HG02885 (cell line): ENCODE results near the gene CDH18.
"Not testable (repeated sequence)": the region's sequence is repeated elsewhere in the genome, so short reads cannot be mapped to it uniquely, and the experiment has no call there.

Source experiments
- ATAC-seq: cut with Tn5 transposase; IDR thresholded peaks from one replicate; pipeline ENCODE4 v1.9.1; 2021; ENCODE audit warnings: mild to moderate bottlenecking; ENCODE audit not compliant: unreplicated experiment, poor library complexity

The CDH18 gene

GRCh38 chr5:19866090-19866450, 121.9 kb downstream of the CDH18 start:
- ATAC-seq = no peak

GRCh38 chr5:19865336-19866089, 122.5 kb downstream of the CDH18 start:
- no peak for ATAC-seq

- no peak for ATAC-seq
Measured at GRCh38 chr5:19862711-19863110, 125.3 kb downstream of the CDH18 start.

GRCh38 chr5:19859020-19859419, 129.0 kb downstream of the CDH18 start:
- no peak for ATAC-seq

GRCh38 chr5:19855931-19856330, 132.1 kb downstream of the CDH18 start:
- ATAC-seq = no peak

GRCh38 chr5:19855453-19855852, 132.5 kb downstream of the CDH18 start:
- ATAC-seq = no peak

GRCh38 chr5:19855031-19855430, 133.0 kb downstream of the CDH18 start:
- no peak for ATAC-seq

GRCh38 chr5:19853616-19854240, 134.3 kb downstream of the CDH18 start:
- ATAC-seq = no peak

- no peak for ATAC-seq
Measured at GRCh38 chr5:19837536-19838174, 150.3 kb downstream of the CDH18 start.

GRCh38 chr5:19835442-19835841, 152.6 kb downstream of the CDH18 start:
- ATAC-seq = no peak

- ATAC-seq = not testable (repeated sequence)
Measured at GRCh38 chr5:19812720-19813119, 175.3 kb downstream of the CDH18 start.

- ATAC-seq = no peak
Measured at GRCh38 chr5:19806756-19807155, 181.2 kb downstream of the CDH18 start.

GRCh38 chr5:19802686-19803085, 185.3 kb downstream of the CDH18 start:
- no peak for ATAC-seq

- ATAC-seq = no peak
Measured at GRCh38 chr5:19795218-19795617, 192.8 kb downstream of the CDH18 start.

- no peak for ATAC-seq
Measured at GRCh38 chr5:19790829-19791466, 197.1 kb downstream of the CDH18 start.

- ATAC-seq = no peak
Measured at GRCh38 chr5:19782566-19782965, 205.4 kb downstream of the CDH18 start.

- ATAC-seq = no peak
Measured at GRCh38 chr5:19777363-19777762, 210.6 kb downstream of the CDH18 start.

- ATAC-seq = not testable (repeated sequence)
Measured at GRCh38 chr5:19776886-19777285, 211.1 kb downstream of the CDH18 start.

- no peak for ATAC-seq
Measured at GRCh38 chr5:19771174-19771835, 216.7 kb downstream of the CDH18 start.

- no peak for ATAC-seq
Measured at GRCh38 chr5:19770396-19770795, 217.6 kb downstream of the CDH18 start.

- no peak for ATAC-seq
Measured at GRCh38 chr5:19767987-19768386, 220.0 kb downstream of the CDH18 start.
